ENCODE data around the gene NFIX. TPM values are rescaled to one million over a fixed set of nuclear protein-coding genes. Genes with fewer than 3 reads are reported as not detected.

Gene NFIX
- total and polyA plus RNA-seq, 2 of the 13 experiments (the other 11 are each of a cell fraction or from before 2014, with no cell fraction given), result 3.4 to 5.4 TPM

GRCh38 chr19:12995596-12996405 lies 526 bp downstream of the NFIX start (continued):
- no peak for TF ChIP-seq PAWR (CRISPR knock-in tag; IDR thresholded peaks at IDR 0.05; ENCODE audit: borderline replicate concordance)
- no peak for TF ChIP-seq GPBP1L1 (CRISPR knock-in tag; IDR thresholded peaks at IDR 0.05)
- TF ChIP-seq RBM39 (IDR thresholded peaks at IDR 0.05; ENCODE audit: low read depth, low read length, poor library complexity, severe bottlenecking), result peak; percentile 81
- TF ChIP-seq BRD4 (CRISPR knock-in tag; IDR thresholded peaks at IDR 0.05), result no peak
- TF ChIP-seq ZNF17 (CRISPR knock-in tag; IDR thresholded peaks at IDR 0.05), result no peak
- no peak for TF ChIP-seq MAFK (conservative IDR thresholded peaks at IDR 0.05 in 1 of 2, IDR thresholded peaks at IDR 0.05 in 1 of 2; ENCODE audit: low read length in 2 of 2)
- no peak for TF ChIP-seq E2F1 (CRISPR knock-in tag; IDR thresholded peaks at IDR 0.05)
- no peak for TF ChIP-seq ZNF207 (IDR thresholded peaks at IDR 0.05; ENCODE audit: borderline replicate concordance)
- 0 out of 2 replicates have a peak, but pooled peaks have one; percentile 28 for TF ChIP-seq KAT7 (CRISPR knock-in tag; IDR thresholded peaks at IDR 0.05; ENCODE audit: borderline replicate concordance)
- TF ChIP-seq FOXP4 (CRISPR knock-in tag; IDR thresholded peaks at IDR 0.05), result no peak
- no peak for TF ChIP-seq RBM22 (optimal IDR thresholded peaks at IDR 0.05; ENCODE audit: low read length)
- no peak for TF ChIP-seq HMG20A (CRISPR knock-in tag; IDR thresholded peaks at IDR 0.05; ENCODE audit: borderline replicate concordance)
- TF ChIP-seq ZNF317 (CRISPR knock-in tag; IDR thresholded peaks at IDR 0.05), result no peak
- TF ChIP-seq STAT5B (CRISPR knock-in tag; IDR thresholded peaks at IDR 0.05), result no peak
- TF ChIP-seq MAX (IDR thresholded peaks at IDR 0.05), result peak; percentile 72
- TF ChIP-seq MYC (CRISPR knock-in tag; IDR thresholded peaks at IDR 0.05; ENCODE audit: borderline replicate concordance), result peak; percentile 43; the same call in 1 of the 2 replicates
- no peak for TF ChIP-seq TRIM24 (CRISPR knock-in tag; IDR thresholded peaks at IDR 0.05)
- TF ChIP-seq ZNF577 (CRISPR knock-in tag; IDR thresholded peaks at IDR 0.05; ENCODE audit: borderline replicate concordance, low read depth), result no peak
- TF ChIP-seq TCF7 (IDR thresholded peaks at IDR 0.05; ENCODE audit: low read depth), result no peak
- no peak; the same call in 1 of the 2 replicates for TF ChIP-seq MEIS1 (CRISPR knock-in tag; IDR thresholded peaks at IDR 0.05; ENCODE audit: borderline replicate concordance)
- TF ChIP-seq PAX8 (CRISPR knock-in tag; IDR thresholded peaks at IDR 0.05; ENCODE audit: borderline replicate concordance), result no peak
- no peak for TF ChIP-seq SNAI1 (CRISPR knock-in tag; IDR thresholded peaks at IDR 0.05; ENCODE audit: borderline replicate concordance)
- TF ChIP-seq CTCF (CRISPR knock-in tag; IDR thresholded peaks at IDR 0.05), result peak; percentile 22; the same call in 1 of the 2 replicates
- TF ChIP-seq CENPT (CRISPR knock-in tag; IDR thresholded peaks at IDR 0.05; ENCODE audit: low read depth), result peak; percentile 27; the same call in 1 of the 2 replicates
